Fibroblast of skin of left biceps (primary cell): ENCODE results near the gene NME3.

Source experiments
- DNase-seq, 2 experiments: peaks; one replicate each; pipeline ENCODE4 v3.0.0-alpha.2; 2013; ENCODE audit warnings: low read depth in 2 of 2

Gene NME3

DNA sequence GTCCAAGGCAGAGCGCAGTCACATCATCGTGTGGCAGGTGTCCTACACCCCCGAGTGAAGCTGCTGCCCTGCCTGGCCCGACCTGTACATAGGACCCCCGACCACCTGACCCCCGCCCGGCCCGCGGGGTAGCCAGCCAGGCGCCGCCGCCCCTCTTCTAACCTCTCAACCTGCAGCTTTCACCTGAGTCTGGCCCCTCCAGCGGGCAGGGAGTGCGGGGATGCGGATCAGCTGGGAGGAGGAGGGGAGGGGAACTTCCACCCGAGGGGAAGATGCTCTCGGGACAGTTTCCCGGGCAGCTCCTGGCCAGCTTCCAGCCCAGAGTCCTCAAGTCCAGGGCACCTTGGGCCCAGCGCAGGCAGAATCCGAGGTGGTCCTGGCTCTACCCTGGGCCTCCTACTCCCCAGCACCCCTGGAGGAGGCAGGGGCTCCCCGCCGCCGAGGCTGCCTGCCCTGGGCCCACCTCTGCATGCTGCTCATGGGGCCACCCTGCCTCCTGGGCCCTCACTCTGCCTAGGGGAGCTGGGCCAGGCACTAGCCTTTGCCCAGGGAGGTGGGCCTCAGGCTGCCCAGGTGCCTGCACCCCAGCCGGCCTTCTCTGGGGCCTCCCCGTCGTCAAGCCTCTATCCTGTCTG, 2.5 kb downstream of the NME3 start:
- DNase-seq: no peak

DNA sequence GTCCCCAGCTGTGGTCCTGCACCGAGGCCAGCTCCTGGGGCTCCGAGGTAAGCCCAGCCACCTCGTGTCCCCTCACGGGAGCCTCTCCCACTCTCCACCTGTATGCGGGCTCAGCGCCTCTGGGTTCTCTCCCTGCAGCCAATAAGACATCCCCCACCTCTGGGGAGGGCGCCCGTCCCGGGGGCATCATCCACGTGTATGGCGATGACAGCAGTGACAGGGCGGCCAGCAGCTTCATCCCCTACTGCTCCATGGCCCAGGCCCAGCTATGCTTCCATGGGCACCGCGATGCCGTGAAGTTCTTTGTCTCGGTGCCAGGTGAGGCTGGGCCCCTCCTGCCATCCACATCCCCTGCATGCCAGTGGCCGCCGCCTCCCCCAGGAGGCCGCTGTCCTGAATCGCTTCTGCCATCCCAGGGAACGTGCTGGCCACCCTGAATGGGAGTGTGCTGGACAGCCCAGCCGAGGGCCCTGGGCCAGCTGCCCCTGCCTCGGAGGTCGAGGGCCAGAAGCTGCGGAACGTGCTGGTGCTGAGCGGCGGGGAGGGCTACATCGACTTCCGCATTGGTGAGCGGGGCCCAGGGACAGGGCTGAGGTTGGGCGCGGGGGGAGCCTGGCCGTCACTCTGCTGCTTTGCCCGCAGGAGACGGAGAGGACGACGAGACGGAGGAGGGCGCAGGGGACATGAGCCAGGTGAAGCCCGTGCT, 3.1 kb downstream of the NME3 start:
- DNase-seq: no peak

DNA sequence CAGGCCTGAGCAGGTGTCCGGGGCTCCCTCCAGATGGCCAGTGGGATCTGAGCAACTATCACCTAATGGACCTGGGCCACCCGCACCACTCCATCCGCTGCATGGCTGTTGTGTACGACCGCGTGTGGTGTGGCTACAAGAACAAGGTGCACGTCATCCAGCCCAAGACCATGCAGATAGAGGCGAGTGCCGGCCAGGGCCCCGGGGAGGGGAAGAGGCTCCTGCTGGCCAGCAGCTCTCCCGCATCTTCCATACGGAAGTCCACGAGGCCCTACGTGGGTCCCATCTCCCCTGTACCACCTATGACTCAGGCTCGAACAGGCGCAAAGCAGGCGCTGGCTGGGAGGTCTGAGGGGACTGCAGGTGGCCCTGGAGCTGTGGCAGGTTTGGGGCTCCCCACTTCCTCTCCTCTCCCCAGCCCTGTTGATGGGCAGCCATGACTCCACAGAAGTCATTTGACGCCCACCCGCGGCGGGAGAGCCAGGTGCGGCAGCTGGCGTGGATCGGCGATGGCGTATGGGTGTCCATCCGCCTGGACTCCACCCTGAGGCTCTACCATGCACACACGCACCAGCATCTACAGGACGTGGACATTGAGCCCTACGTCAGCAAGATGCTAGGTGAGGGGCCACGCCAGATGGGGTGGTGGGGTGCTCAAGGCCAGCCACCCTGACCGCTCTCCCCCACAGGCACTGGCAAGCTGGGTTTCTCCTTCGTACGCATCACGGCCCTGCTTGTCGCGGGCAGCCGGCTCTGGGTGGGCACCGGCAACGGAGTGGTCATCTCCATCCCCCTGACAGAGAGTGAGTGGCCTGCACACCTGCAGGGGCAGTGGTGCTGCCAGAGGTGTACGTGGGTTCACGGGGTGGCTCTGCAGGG, 4.0 kb downstream of the NME3 start:
- DNase-seq: no peak

DNA sequence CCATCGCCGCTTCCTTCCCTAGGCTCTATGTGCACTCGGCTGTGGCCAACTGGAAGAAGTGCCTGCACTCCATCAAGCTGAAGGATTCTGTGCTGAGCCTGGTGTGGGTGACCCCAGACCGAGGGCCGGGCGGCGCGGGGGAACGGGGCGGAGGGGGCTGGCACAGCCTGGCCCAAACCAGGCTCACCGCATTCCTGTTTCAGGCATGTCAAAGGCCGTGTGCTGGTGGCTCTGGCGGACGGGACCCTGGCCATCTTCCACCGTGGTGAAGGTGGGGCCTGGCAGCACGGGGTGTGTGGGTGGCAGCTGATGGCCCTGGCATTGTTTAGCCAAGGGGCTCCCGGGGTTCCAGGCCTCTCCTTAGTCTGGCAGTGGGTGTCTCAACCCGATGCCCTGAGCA, 4.6 kb downstream of the NME3 start:
- no peak for DNase-seq

DNA sequence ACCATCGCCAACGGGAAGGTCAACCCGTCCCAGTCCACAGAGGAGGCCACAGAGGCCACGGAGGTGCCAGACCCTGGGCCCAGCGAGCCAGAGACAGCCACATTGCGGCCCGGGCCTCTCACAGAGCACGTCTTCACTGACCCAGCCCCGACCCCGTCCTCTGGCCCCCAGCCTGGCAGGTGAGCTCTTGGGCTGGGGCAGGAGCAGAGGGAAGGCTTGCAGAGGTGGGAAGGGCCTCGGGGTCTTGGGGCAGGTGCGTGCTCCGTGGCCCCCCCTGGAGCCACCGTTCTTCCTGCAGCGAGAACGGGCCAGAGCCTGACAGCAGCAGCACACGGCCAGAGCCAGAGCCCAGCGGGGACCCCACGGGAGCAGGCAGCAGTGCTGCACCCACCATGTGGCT, 5.1 kb downstream of the NME3 start:
- no peak for DNase-seq

DNA sequence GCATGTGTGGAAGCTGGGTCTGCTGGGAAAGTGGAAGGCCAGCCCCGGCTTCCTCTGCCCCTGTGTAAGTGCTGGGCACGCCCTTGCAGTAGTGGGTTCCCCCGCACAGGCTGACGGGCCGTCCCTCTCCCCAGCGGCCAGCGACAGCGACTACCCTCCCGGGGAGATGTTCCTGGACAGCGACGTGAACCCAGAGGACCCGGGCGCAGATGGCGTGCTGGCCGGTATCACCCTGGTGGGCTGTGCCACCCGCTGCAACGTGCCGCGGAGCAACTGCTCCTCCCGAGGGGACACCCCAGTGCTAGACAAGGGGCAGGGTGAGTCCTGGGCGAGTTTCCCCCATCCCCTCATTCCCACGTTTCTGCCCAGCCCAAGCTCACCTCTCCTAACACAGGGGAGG, 5.5 kb downstream of the NME3 start:
- no peak for DNase-seq

DNA sequence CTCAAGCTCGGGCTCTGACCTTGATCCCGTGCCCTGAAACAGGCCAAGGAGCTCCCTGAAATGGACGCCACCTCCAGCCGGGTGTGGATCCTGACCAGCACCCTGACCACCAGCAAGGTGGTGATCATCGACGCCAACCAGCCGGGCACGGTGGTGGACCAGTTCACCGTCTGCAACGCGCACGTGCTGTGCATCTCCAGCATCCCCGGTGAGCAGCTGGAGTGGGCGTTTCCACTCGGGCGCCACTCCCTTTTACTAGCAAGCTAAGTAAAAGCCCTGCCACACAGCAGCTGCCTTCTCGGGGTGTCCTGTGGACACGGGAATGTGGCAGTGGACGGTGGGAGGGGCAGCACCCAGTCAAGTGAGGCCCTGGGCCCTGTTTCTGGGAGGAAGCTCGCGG, 6.4 kb downstream of the NME3 start:
- no peak for DNase-seq

DNA sequence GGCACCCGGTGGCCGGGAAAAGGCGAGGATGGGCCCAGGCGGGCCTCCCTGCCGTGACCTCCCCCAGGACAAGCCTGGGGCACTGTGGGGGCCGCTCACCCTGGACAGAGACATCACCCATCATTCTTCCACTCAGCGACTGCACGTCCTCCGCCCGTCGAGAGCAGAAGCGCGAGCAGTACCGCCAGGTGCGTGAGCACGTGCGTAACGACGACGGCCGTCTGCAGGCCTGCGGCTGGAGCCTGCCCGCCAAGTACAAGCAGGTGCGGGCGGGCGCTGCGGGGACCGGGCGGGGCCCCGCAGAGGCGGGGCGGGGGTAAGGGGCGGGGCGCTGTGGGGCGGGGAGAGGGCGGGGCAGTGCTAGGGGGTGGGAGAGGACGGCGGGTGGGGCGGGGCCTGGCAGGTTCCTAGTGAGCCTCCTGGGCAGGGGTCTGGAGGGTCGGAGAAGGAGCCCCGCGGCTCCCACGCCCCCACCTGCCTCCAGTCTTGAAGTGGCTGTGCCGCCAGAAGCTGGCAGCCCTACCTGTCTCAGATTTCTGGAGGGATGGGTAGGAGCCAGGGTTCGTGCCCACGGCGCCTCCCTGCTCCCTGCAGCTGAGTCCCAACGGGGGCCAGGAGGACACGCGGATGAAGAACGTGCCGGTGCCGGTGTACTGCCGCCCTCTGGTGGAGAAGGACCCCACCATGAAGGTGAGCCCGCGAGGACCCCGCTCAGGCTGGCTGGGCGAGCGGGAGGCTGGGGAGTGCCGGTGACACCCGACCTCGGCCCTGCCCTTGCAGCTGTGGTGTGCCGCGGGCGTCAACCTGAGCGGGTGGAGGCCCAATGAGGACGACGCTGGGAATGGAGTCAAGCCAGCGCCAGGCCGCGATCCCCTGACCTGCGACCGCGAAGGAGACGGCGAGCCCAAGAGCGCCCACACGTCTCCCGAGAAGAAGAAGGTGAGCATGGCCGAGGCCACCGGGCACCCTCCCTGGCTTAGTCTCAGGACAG, 7.5 kb downstream of the NME3 start:
- DNase-seq: no peak

DNA sequence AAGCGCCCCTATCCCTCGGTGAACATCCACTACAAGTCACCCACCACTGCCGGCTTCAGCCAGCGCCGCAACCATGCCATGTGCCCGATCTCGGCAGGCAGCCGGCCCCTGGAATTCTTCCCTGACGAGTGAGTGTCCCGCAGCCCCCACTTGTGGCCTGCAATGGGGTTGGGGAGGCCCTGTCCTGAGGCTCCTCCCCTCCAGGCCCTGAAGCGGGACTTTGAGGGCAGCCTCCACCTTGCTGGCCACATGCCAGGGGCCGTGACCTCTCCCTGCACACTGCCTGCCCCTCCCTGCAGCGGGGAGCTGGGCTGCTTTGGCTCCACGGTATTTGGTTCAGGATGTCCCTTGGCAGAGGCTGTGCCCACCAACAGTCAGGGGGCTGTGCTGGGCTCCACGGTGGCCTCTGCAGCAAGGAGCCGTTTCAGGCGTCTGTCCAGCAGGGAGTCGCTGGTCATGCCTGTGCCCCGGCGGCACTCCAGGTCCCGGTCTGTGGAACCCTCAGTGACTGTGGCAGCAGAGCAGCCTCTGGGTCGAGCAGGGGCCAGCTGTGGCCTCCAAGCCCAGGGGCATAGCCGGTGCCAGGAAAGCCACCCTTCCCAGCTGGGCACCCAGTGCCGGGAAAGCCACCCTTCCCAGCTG, 8.3 kb downstream of the NME3 start:
- DNase-seq: no peak

DNA sequence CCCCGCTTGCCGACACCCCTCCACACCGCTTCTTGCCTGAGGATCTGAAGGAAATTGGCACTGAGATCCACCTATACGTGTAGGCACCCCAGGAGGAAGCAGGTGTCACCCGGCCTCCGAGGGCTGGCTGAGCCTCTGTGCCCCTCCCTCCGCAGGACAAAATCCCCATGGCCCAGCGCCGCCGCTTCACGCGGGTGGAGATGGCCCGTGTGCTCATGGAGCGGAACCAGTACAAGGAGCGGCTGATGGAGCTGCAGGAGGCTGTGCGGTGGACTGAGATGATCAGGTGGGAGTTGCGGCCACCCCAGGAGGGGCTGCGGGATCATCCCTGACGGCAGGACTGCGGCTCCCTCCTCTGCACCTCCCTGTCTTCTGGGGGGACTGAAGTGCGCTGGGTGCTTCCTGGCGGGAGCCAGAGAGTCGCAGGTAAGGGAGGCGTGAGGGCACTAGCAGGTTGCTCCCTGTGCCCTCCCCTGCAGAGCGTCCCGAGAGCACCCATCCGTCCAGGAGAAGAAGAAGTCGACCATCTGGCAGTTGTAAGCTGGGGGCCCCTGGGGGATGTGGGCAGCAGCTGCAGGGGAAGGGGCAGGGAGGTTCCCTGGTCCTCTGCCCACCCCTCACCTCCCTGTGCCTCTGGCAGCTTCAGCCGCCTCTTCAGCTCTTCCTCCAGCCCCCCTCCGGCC, 9.0 kb downstream of the NME3 start:
- no peak for DNase-seq

DNA sequence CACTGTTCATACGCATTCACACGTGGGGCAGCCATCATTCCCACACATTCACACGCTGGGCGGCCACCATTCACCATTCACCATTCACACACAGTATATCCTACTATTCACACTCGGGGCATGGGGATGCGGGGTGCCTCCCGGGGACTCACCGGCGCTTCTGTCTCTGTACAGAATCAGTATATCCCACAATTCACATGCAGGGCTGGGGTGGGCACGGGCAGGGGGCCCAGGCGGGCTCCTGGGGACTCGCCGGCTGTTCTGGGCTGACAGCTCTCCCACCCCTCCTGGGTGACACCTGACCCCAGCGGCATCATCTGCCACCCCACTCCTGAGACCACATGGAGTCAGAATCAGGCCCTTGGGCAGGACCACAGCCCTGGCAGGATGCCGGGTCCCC, 9.6 kb downstream of the NME3 start:
- no peak for DNase-seq

DNA sequence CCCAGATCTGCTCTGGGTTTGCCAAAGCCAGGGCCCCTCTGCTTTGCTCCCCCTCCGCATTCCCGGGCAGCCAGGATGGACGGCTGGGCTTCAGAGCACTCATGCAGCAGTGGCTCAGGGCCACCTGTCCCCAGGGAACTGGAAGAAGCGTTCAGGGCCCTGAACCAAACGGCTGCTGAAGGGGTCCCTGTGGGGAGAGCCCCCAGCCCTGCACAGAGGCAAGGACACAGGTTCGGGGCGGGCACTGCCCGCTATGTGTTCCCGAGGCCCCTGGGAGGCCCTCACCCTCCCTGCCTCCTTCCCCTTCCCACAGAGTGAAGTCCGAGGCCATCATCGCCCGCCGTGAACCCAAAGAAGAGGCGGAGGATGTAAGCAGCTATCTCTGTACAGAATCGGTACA, 10.4 kb downstream of the NME3 start:
- no peak for DNase-seq

DNA sequence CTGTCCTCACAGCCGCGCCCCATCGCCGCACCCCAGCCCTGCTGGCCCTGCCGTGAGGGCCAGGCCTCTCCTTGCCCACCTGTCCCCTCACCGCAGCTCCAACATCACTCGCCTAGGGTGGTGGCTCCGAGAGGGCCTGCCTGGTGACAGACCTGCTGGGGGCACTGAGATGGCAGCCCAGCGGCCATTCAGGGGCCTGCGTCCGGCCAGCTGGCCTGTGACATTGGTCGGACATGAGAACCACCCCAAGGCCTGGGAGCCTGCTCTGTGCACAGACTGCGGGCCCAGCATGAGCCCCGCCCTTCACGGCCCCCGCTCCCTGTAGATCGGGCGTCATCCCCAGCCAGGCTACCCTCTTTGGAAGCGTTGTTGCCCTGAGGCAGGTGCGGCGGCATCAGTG, 11.8 kb downstream of the NME3 start:
- DNase-seq: no peak

DNA sequence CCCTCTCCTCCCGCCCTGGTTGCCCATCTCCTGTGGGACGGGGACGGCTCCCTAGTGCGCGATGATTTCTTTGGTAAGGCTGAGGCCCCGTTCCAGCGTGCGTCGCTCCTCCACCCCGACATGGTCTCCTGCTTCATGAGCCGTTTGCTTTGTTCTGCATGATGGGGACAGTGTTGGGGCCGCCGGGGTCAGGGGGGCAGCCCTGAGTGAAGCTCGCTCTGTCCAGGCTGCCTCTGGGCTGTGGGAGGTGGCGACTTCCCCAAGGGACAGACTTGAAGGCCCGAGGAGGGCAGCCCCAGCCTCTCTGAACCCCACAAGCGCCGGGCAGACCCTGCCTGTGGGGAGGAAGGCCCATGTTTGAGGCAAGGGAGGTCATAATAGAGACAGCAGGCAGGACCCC, 12.4 kb downstream of the NME3 start:
- no peak for DNase-seq

DNA sequence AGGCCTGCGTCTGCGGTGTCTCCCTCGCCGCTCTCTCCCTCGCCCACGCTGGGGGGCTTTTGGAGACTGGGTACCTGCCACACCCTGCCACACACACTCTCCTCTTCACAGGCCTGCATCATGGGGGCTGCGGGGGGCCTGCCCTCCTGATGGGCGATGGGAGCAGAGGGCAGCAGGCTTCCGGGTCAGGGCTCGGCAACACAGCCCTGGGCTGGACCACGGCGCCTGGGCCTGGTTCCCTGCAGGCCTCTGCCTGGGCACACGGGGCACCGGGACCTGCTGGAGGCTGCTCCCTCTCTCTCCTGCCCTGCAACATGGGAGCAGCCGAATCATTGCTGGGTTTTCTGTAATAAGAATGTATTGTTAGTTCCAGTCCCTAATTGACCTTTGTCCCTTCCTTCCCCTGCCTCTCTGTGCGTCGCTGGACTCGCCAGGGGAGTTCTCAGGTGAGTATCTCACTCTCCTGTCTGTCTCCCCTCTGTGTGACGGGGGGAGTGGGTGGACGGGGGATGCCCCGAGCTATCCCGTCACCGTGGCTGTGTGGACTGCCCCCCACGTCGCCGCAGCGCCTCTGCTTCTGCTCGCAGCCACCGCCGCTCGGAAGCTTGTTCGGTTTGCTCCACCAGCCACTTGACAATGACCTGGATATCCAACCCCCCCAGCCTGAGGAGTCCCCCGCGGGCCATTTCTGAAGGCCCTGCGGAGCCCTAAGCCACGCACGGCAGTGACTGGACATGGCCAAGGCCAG, 13.5 kb downstream of the NME3 start:
- DNase-seq: no peak

DNA sequence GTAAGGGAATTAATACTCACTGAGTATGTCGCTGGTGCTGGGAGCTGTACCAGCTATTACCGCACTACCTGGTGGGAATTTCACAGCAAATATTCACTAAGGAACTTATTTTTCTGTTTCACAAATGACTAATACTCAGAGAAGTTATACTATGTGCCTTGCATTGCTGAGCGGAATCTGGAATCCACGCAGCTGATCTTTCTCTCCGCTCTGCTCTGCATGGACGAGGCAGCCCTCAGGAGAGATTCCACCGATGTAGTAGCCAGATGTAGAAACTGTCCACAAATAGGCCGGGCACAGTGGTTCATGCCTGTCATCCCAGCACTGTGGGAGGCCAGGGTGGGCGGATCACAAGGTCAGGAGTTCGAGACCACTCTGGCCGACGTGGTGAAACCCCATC, 17.1 kb downstream of the NME3 start:
- DNase-seq: no peak

DNA sequence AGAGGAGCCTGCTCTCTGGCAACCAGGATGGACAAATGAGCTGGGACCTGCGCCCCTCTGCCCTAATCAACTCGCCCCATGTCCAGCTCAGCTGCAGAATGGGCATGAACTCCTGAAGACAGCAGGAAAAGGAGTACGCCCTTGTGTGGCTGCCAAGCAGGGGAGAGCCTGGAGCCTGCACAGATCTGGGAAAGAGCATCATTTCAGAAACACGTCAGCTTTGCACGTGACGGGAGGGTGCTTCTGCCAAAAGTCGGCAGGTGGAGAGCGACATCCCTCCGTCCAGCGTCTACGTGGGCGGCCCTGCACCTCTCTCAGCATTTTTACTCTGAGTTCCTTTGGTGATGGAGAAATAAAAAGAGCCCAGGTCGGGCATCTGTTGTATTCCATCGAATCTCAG, 18.5 kb downstream of the NME3 start:
- DNase-seq: no peak

DNA sequence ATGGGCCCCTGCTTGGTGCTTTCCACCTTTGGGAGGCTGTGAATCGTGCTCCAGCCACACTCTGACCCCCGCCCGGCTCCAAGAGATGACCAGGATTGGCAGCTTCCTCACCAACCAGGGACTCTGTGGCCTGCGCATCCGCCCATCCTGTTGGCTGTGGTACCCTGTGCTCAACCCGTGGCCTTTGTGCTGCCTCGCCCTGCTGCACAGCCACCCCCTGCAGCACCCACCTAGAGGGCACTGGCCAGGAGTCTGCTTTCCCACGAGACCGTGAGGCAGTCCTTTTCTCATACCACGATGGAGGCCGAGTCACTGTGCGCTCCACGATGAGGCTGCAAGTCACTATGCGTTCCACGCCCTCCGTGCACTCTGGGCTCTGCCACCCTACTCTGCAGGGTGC, 19.4 kb downstream of the NME3 start:
- DNase-seq: no peak

DNA sequence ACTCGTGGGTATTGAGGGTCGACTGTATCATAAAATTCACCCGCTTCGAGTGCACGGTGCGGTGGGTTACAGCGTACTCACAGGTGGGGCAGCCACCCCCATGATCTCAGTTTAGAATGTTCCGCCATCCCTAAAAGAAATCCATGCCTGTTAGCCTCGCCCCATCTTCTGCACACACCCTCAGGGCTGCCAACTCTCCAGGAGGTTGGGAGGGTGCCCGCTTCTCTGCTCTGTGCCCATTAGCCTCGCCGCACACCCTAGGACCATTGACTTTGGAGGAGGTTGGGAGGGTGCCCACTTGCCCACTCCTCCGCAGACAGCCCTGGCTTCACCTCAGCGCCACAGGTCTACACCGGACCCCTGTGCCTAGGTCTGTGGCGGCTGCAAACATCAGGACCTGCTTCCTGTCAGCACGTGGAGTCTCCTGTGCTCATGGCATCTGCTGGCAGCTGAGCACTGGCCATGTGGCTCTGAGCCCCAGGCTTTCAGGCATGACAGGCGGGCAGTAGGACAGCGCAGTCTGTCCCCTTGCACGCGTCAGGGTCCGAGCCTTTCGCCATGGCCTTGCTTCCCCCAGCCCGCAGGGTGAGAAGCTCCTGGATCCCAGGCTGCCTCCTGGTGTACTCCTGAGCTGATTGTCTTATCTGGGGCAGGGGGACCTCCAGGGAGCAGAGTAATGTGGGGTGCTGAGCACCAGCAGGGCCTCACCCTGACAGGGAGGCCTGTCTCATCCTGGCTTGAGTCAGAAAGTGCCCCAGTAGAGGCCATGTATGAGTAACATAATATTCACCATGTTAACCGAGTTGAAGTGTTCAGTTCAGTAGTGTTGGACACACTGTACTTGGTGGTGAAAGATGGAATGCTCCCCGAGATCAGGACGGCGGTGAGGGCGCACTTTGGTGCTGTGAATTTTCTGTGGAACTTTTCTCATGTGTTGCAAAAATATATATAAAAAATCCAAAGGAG, 21.9 kb downstream of the NME3 start:
- DNase-seq: no peak
